GM12891 (cell line): ENCODE measurements around the gene IFRD2.

Experiments
- POLR2A ChIP-seq: IDR thresholded peaks from 2 replicates; pipeline ENCODE4 v1.6.1; 2011; ENCODE audit warnings: low read depth, low read length, control low read depth
- POLR2AphosphoS5 ChIP-seq: IDR thresholded peaks from 2 replicates; pipeline ENCODE4 v1.6.1; 2011; ENCODE audit warnings: low read depth, low read length, control low read depth
- SPI1 ChIP-seq: IDR thresholded peaks from 2 replicates; pipeline ENCODE4 v1.6.1; 2011; ENCODE audit warnings: low read depth, low read length, control low read depth
- TAF1 ChIP-seq: IDR thresholded peaks from 2 replicates; pipeline ENCODE4 v1.6.1; 2011; ENCODE audit warnings: low read depth, low read length, control low read depth

DNA sequence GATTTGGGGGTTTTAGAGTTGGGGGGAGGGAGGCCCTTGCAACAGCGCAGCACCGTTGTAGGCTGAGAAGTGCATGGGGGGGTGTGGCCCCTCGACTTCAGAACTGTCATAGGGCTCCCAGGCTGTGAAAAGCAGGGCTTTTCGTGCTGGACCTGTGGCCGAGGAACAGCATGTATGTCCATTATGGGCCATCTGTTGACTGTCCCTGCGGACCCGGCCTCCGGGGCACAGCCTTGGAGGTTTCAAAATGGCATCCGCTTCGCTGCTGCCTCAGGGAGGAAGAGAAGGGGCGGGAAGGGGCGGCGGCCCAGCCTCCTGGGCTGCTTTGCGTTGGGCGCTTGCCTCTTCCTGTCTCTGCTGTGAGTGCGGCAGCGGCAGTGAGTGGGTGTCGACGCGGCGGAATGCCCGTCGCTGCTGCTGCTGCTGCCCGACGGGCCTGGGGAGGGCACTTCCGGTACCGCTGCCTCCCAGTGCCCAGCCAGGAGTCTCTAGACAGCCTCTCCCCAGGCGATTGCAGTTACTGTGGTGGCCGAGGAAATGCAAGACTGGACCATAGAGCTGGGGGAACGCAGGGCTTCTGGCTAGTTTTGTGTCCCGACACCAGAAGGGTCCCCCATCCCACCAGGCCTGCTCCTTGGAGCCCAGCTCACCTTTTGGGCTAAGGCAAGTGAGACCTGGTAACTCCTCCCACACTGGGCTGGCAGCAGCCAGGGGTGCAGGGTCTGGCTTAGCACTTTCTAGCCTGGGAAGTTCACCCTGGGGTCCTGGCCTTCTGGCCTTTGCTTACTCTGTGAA is 54.3 kb downstream of the IFRD2 start:
- peak; percentile 69 for TF ChIP-seq POLR2A
- TF ChIP-seq SPI1 = peak; percentile 66
- TF ChIP-seq TAF1 = peak; percentile 75
- TF ChIP-seq POLR2AphosphoS5 = peak; percentile 69
